Endothelial cell (in vitro differentiated cells): Measurements from ENCODE around the gene DLEC1. TPM values are rescaled to one million over a fixed set of nuclear protein-coding genes. Genes with fewer than 3 reads are reported as not detected.
A peak's percentile ranks its signal among the peaks of the same experiment; 100 is the strongest.

ENCODE experiments used
- DNase-seq: peaks from one replicate; pipeline ENCODE4 v3.0.0; 2021; ENCODE audit warnings: low spot score
- H3K27ac Mint-ChIP-seq: one replicate; pipeline ENCODE4 v1.8.0; 2021; ENCODE audit warnings: mixed read lengths, inconsistent platforms; ENCODE audit not compliant: unreplicated experiment
- H3K27me3 Mint-ChIP-seq: one replicate; pipeline ENCODE4 v1.8.0; 2021; ENCODE audit warnings: mild to moderate bottlenecking, moderate library complexity, mixed read lengths, inconsistent platforms; ENCODE audit not compliant: unreplicated experiment
- H3K36me3 Mint-ChIP-seq: one replicate; pipeline ENCODE4 v1.8.0; 2021; ENCODE audit warnings: mild to moderate bottlenecking, low read depth, mixed read lengths, inconsistent platforms; ENCODE audit not compliant: unreplicated experiment
- H3K4me1 Mint-ChIP-seq: one replicate; pipeline ENCODE4 v1.8.0; 2021; ENCODE audit warnings: mild to moderate bottlenecking, mixed read lengths, inconsistent platforms; ENCODE audit not compliant: unreplicated experiment
- H3K4me3 Mint-ChIP-seq: one replicate; pipeline ENCODE4 v1.8.0; 2021; ENCODE audit warnings: mild to moderate bottlenecking, mixed read lengths, inconsistent platforms; ENCODE audit not compliant: unreplicated experiment
- H3K9me3 Mint-ChIP-seq: one replicate; pipeline ENCODE4 v1.8.0; 2021; ENCODE audit warnings: mixed read lengths, inconsistent platforms; ENCODE audit not compliant: unreplicated experiment
- total RNA-seq: library from RNA; stranded (reverse); fragmentation: NEBNext Ultra II Directional; extraction: Animal tissue kit (Norgen Biotek cat#: 25700); gene quantifications from one replicate; pipeline ENCODE4 v1.2.1, GENCODE V29; 2021; ENCODE audit not compliant: unreplicated experiment
- TF ChIP-seq, protein P1 (sequence below): fragments of 200-600 bp; sonication (generic); IDR thresholded peaks from one replicate; pipeline ENCODE4 v1.5.0; 2021; ENCODE audit warnings: antibody characterized with exemption; ENCODE audit not compliant: unreplicated experiment

Gene DLEC1
- total RNA-seq, 1 donor from 2014 or later: 0.62 TPM

DNA sequence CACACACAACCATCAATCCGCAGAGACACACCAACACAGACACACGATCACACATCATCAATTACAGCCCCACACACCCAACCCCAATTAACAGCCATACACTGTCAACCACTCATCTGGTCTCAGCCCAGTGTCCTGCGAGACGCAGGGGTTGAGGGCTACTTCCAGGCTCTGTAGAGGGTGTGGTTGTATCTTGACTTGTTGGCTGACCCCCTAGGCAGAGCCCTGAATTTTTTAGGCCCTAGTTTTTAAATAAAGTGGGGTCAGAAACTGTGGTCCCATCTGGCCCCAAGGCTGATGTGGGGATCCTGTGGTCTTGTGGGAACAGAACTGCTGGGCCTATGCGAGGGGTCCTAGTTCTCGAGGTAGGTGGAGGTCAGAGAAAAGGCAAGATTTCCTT, 39.2 kb upstream of the DLEC1 start:
- peaks cover 14% of the 10 kb centered on the region for H3K27me3 Mint-ChIP-seq
- TF ChIP-seq, protein P1, sequence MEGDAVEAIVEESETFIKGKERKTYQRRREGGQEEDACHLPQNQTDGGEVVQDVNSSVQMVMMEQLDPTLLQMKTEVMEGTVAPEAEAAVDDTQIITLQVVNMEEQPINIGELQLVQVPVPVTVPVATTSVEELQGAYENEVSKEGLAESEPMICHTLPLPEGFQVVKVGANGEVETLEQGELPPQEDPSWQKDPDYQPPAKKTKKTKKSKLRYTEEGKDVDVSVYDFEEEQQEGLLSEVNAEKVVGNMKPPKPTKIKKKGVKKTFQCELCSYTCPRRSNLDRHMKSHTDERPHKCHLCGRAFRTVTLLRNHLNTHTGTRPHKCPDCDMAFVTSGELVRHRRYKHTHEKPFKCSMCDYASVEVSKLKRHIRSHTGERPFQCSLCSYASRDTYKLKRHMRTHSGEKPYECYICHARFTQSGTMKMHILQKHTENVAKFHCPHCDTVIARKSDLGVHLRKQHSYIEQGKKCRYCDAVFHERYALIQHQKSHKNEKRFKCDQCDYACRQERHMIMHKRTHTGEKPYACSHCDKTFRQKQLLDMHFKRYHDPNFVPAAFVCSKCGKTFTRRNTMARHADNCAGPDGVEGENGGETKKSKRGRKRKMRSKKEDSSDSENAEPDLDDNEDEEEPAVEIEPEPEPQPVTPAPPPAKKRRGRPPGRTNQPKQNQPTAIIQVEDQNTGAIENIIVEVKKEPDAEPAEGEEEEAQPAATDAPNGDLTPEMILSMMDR: no peak
- H3K36me3 Mint-ChIP-seq: peaks cover 21% of the 10 kb centered on the region
- no peaks in the 10 kb centered on the region for H3K9me3 Mint-ChIP-seq
- no peak for DNase-seq
- peaks cover 21% of the 10 kb centered on the region for H3K4me1 Mint-ChIP-seq
- peak overlapping the region; percentile 61 for H3K4me3 Mint-ChIP-seq
- peak overlapping the region; percentile 36 for H3K27ac Mint-ChIP-seq

DNA sequence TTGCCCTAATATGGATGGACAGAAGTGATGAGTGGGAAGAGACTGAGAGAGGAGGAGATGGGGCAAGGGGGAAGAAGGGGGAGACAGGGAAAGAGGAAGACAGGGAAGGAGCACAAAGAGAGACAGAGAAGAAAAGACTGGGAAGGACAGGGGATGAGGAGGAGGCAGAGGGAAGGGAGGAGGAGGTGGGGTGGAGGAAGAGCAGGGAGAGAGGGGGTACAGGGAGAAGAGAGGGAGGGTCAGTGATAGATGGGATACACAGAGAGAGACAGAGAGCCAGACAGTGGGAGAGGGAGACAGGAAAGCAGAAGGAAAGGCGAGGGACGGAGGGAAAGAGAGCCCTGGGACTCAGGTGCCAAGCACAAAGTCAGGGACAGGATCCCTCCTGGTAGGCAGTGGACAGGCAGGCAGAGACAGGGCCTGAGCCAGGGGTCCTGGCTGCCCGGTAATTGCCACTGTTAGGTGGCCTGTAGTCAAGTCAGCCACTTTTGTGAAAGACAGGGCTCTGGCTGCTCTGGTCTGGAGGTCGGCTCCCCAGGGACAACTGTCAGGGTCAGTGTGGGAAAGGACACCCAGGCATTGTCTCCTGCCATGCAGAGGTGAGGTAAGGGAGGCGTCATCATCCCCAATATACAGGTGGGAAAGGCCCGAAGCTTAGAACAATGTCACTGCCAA, 38.6 kb upstream of the DLEC1 start:
- Mint-ChIP-seq H3K4me1 (peaks cover 21% of the 10 kb centered on the region), H3K4me3 (peak overlapping the region; percentile 61), H3K9me3 (no peaks in the 10 kb centered on the region), H3K27ac (peak overlapping the region; percentile 36), H3K27me3 (peaks cover 18% of the 10 kb centered on the region), H3K36me3 (peaks cover 26% of the 10 kb centered on the region)
- no peak for DNase-seq
- TF ChIP-seq, protein P1: no peak

DNA sequence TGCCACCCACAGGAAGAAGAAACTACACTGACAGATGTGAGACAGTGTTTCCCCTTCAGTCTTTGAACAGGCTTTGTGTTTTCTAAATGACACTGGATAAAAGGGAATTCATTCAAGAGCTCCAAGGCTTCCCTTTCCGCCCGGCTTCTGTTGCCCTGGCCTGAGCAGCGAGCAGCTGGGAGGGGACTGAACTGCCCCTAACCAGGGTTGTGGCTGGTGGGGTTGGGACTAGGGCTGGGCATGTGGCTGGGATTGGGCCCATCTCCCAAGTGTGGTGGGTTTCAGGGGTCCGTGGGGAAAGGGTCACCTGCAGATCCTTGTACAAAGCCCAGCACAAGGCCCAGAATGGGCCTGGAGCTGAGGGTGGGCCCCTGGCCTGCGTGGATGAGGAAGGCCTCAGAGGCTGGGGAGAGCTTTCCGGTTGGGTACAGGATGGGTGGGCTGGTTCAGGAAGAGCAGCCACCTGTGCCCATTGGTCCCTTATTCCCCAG, 38.0 kb upstream of the DLEC1 start:
- TF ChIP-seq, protein P1: no peak
- DNase-seq: no peak
- H3K4me1 Mint-ChIP-seq: peaks cover 19% of the 10 kb centered on the region
- H3K27ac Mint-ChIP-seq: no peak overlapping the region
- H3K4me3 Mint-ChIP-seq: no peak overlapping the region
- peaks cover 18% of the 10 kb centered on the region for H3K27me3 Mint-ChIP-seq
- peaks cover 29% of the 10 kb centered on the region for H3K36me3 Mint-ChIP-seq
- no peaks in the 10 kb centered on the region for H3K9me3 Mint-ChIP-seq

DNA sequence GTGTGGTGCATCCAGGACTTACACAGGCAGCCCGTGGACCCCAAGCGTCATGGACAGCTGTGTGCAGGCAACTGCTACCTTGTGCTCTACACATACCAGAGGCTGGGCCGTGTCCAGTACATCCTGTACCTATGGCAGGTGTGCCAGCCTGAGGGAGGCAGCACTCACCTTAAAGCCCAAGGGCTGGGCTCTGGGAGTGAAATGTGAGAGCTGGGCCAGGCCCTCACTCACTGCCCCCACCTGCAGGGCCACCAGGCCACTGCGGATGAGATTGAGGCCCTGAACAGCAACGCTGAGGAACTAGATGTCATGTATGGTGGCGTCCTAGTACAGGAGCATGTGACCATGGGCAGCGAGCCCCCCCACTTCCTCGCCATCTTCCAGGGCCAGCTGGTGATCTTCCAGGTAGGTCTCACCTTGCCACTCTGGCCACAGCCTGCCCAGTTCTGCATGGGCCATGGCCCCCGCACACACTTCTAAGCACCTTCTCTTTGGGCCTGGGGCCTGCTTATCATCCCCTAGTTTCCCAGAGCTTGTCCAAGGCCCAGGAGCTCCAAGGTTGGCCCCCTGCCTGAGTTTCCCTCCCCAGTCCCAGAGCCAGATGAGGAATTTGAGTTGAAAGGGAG, 37.4 kb upstream of the DLEC1 start:
- TF ChIP-seq, protein P1: peak; percentile 22
- H3K27me3 Mint-ChIP-seq: peaks cover 13% of the 10 kb centered on the region
- H3K4me1 Mint-ChIP-seq: peaks cover 16% of the 10 kb centered on the region
- H3K4me3 Mint-ChIP-seq: no peak overlapping the region
- no peak overlapping the region for H3K27ac Mint-ChIP-seq
- DNase-seq: no peak
- H3K36me3 Mint-ChIP-seq: peaks cover 25% of the 10 kb centered on the region
- H3K9me3 Mint-ChIP-seq: no peaks in the 10 kb centered on the region

DNA sequence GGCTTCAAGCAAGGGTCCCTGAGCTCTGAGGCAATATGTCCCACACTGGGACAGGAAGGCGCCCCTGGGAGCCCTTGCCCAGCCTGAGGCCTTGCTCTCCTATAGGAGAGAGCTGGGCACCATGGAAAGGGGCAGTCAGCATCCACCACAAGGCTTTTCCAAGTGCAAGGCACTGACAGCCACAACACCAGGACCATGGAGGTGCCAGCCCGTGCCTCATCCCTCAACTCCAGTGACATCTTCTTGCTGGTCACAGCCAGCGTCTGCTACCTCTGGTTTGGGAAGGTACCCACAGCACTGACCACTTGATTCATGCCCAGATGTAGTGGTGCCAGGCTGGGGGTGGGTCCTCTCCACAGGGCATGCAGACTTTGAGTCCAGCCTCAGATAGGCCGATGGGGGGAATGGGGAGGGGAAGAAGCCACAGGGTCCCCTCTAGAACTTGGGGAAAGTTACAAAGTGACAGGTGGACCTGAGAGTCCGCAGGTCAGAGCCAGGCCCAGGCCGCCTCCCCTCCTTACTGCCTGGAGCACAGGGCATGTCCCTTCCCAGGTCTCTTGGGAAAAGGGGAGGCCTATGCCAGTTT, 36.6 kb upstream of the DLEC1 start:
- H3K4me3 Mint-ChIP-seq: no peak overlapping the region
- peaks cover 11% of the 10 kb centered on the region for H3K27me3 Mint-ChIP-seq
- peaks cover 16% of the 10 kb centered on the region for H3K4me1 Mint-ChIP-seq
- H3K9me3 Mint-ChIP-seq: no peaks in the 10 kb centered on the region
- no peak overlapping the region for H3K27ac Mint-ChIP-seq
- peaks cover 25% of the 10 kb centered on the region for H3K36me3 Mint-ChIP-seq
- no peak for DNase-seq
- TF ChIP-seq, protein P1: no peak
